HCT116 (cell line): ENCODE data around the gene CARD10. TPM values are rescaled to one million over a fixed set of nuclear protein-coding genes. Genes with fewer than 3 reads are reported as not detected.

Experiments
- ATAC-seq: fragments of 200-7000 bp; cut with Tn5 transposase; 2 replicates; pipeline ENCODE4 v1.9.1; 2020; ENCODE audit warnings: mild to moderate bottlenecking, moderate library complexity
- BruUV-seq: library from RNA; stranded (reverse); fragments of 400-500 nt; replicated peaks from 2 replicates; lab custom pipeline; 2021; lab: Mats Ljungman, UMichigan
- CTCF ChIA-PET: fragments of 300-600 bp; sonication (Branson Sonifier 250); formaldehyde crosslinking; loops from one replicate; lab custom pipeline; 2021; ENCODE audit warnings: antibody characterized with exemption; lab: Charles Lee
- POLR2A ChIA-PET: fragments of 300-600, 350-600 bp; sonication (Branson Sonifier 250); formaldehyde crosslinking; loops from one replicate; lab custom pipeline; 2021; ENCODE audit warnings: antibody characterized with exemption; lab: Charles Lee
- RAD21 ChIA-PET, 2 experiments: fragments of 300-600 bp; sonication (Branson Sonifier 250); formaldehyde crosslinking; loops; one replicate each; lab custom pipeline; 2023; ENCODE audit warnings: low total read pairs in 2 of 2; ENCODE audit not compliant: uncharacterized antibody in 2 of 2, unreplicated experiment in 2 of 2, low non-redundant PET in 1 of 2; lab: Charles Lee
- DNase-seq: peaks from one replicate; pipeline ENCODE4 v3.0.0-alpha.2; 2010; ENCODE audit warnings: low read depth, low spot score
- H2AFZ ChIP-seq: fragments of 200-600 bp; shearing (Covaris generic), sonication (generic); 2 replicates; pipeline ENCODE4 v1.6.1; 2017; ENCODE audit warnings: low read depth, mixed run types, mixed read lengths, antibody characterized with exemption, low read length; ENCODE audit not compliant: poor library complexity, severe bottlenecking
- H3K27ac ChIP-seq: 2 replicates; pipeline ENCODE4 v1.5.1; 2012; ENCODE audit warnings: low read depth, low read length
- H3K27me3 ChIP-seq: fragments of 200-600 bp; sonication (generic); 2 replicates; pipeline ENCODE4 v1.6.1; 2016; ENCODE audit warnings: mixed run types, low read length, mixed read lengths; ENCODE audit not compliant: insufficient read depth
- H3K36me3 ChIP-seq, 2 experiments: fragments of 200-500 bp in 1 of 2; fragments of 200-600 bp in 1 of 2; sonication (Bioruptor generic) in 1 of 2; sonication (generic) in 1 of 2; 2 replicates each; pipeline versions ENCODE4 v1.5.1 to v1.6.1; 2014 to 2016; ENCODE audit warnings: low read length in 2 of 2, inconsistent platforms in 1 of 2, mixed read lengths in 1 of 2, mixed run types in 1 of 2; ENCODE audit not compliant: insufficient read depth in 2 of 2, control insufficient read depth in 1 of 2
- H3K4me1 ChIP-seq, 2 experiments: fragments of 200-600 bp in 1 of 2; sonication (generic) in 1 of 2; 2 replicates each; pipeline versions ENCODE4 v1.5.1 to v1.6.1; 2012 to 2017; ENCODE audit warnings: low read length in 2 of 2, inconsistent platforms in 1 of 2, mild to moderate bottlenecking in 1 of 2, mixed read lengths in 1 of 2, mixed run types in 1 of 2, moderate library complexity in 1 of 2; ENCODE audit not compliant: insufficient read depth in 2 of 2, control insufficient read depth in 1 of 2
- H3K4me2 ChIP-seq: fragments of 200-600 bp; sonication (generic); 2 replicates; pipeline ENCODE4 v1.6.1; 2017; ENCODE audit warnings: mixed run types, low read length, mixed read lengths
- H3K4me3 ChIP-seq, 2 experiments: fragments of 200-600 bp in 1 of 2; sonication (generic) in 1 of 2; replicated peaks in 1 of 2; 2 replicates each; pipeline ENCODE4 v1.5.1; 2011 to 2016; ENCODE audit warnings: low read length in 2 of 2, control low read depth in 1 of 2, low read depth in 1 of 2, mild to moderate bottlenecking in 1 of 2, mixed read lengths in 1 of 2, mixed run types in 1 of 2
- H3K79me2 ChIP-seq: fragments of 200-600 bp; sonication (generic); 2 replicates; pipeline ENCODE4 v1.6.1; 2017; ENCODE audit warnings: mild to moderate bottlenecking, mixed run types, low read length, moderate library complexity, mixed read lengths; ENCODE audit not compliant: insufficient read depth
- H3K9ac ChIP-seq: fragments of 200-600 bp; sonication (generic); 2 replicates; pipeline ENCODE4 v1.6.1; 2016; ENCODE audit warnings: low read length, mixed read lengths
- H3K9me2 ChIP-seq: fragments of 200-600 bp; sonication (generic), shearing (Covaris generic); 2 replicates; pipeline ENCODE4 v1.6.1; 2017; ENCODE audit warnings: mixed run types, mild to moderate bottlenecking, moderate library complexity; ENCODE audit not compliant: insufficient read depth
- H3K9me3 ChIP-seq, 2 experiments: fragments of 200-500 bp in 1 of 2; fragments of 200-600 bp in 1 of 2; sonication (Bioruptor generic) in 1 of 2; sonication (generic) in 1 of 2; 2 replicates each; pipeline ENCODE4 v1.6.1; 2014 to 2017; ENCODE audit warnings: low read length in 2 of 2, mixed read lengths in 2 of 2, inconsistent platforms in 1 of 2, low read depth in 1 of 2, mild to moderate bottlenecking in 1 of 2, mixed run types in 1 of 2, moderate library complexity in 1 of 2; ENCODE audit not compliant: control insufficient read depth in 1 of 2, insufficient read depth in 1 of 2
- H4K20me1 ChIP-seq: fragments of 200-600 bp; sonication (generic), shearing (Covaris generic); 2 replicates; pipeline ENCODE4 v1.6.1; 2017; ENCODE audit warnings: mixed run types, mild to moderate bottlenecking, moderate library complexity; ENCODE audit not compliant: insufficient read depth
- CBX3 ChIP-seq: IDR thresholded peaks from 2 replicates; pipeline ENCODE4 v1.6.1; 2012; ENCODE audit warnings: low read depth
- EGR1 ChIP-seq: IDR thresholded peaks from 2 replicates; pipeline ENCODE4 v1.6.1; 2012; ENCODE audit warnings: low read depth
- ELF1 ChIP-seq: IDR thresholded peaks from 2 replicates; pipeline ENCODE4 v1.6.1; 2012; ENCODE audit warnings: low read depth, borderline replicate concordance
- FOSL1 ChIP-seq: IDR thresholded peaks from 2 replicates; pipeline ENCODE4 v1.6.1; 2012; ENCODE audit warnings: low read depth
- JUND ChIP-seq: IDR thresholded peaks from 2 replicates; pipeline ENCODE4 v1.6.1; 2012
- POLR2A ChIP-seq: IDR thresholded peaks from 2 replicates; pipeline ENCODE4 v1.7.0; 2011; ENCODE audit warnings: borderline replicate concordance; ENCODE audit not compliant: insufficient read depth, insufficient read length; ENCODE audit errors: extremely low read depth
- POLR2AphosphoS5 ChIP-seq: IDR thresholded peaks from 2 replicates; pipeline ENCODE4 v1.6.1; 2011; ENCODE audit warnings: mild to moderate bottlenecking, low read depth, low read length, moderate library complexity
- SIN3A ChIP-seq: IDR thresholded peaks from 2 replicates; pipeline ENCODE4 v1.6.1; 2012; ENCODE audit warnings: low read depth
- SP1 ChIP-seq: IDR thresholded peaks from 2 replicates; pipeline ENCODE4 v1.6.1; 2012; ENCODE audit warnings: low read depth
- SRF ChIP-seq: IDR thresholded peaks from 2 replicates; pipeline ENCODE4 v1.6.1; 2012; ENCODE audit warnings: low read depth
- YY1 ChIP-seq: IDR thresholded peaks from 2 replicates; pipeline ENCODE4 v1.6.1; 2011; ENCODE audit warnings: low read length, low read depth, moderate library complexity, mild to moderate bottlenecking; ENCODE audit not compliant: insufficient replicate concordance; ENCODE audit errors: extremely low read depth
- intact Hi-C: fragments of 100-400 bp; cut with micrococcal nuclease; formaldehyde crosslinking; loops from 2 replicates; pipeline ENCODE4 v1.10.0; 2022
- total RNA-seq: library from RNA; stranded (reverse); gene quantifications from one replicate; pipeline ENCODE4 v1.2.1, GENCODE V29; 2021; ENCODE audit not compliant: unreplicated experiment
- TF ChIP-seq, protein P1 (sequence below): IDR thresholded peaks from 2 replicates; pipeline ENCODE4 v1.6.1; 2012; ENCODE audit warnings: low read depth
- TF ChIP-seq, protein P2 (sequence below), 3 experiments: fragments of 200-600 bp in 1 of 3; sonication (generic) in 1 of 3; IDR thresholded peaks in 2 of 3; conservative IDR thresholded peaks in 1 of 3; 2 replicates each; pipeline ENCODE4 v1.5.1; 2012 to 2017; ENCODE audit warnings: low read depth in 2 of 3, low read length in 2 of 3, antibody characterized with exemption in 1 of 3, borderline replicate concordance in 1 of 3, control low read depth in 1 of 3, mild to moderate bottlenecking in 1 of 3, mixed read lengths in 1 of 3, mixed run types in 1 of 3, moderate library complexity in 1 of 3; ENCODE audit not compliant: insufficient read depth in 1 of 3
- TF ChIP-seq, protein P3 (sequence below): IDR thresholded peaks from 2 replicates; pipeline ENCODE4 v1.6.1; 2011; ENCODE audit warnings: mild to moderate bottlenecking, low read length, moderate library complexity; ENCODE audit not compliant: insufficient replicate concordance; ENCODE audit errors: extremely low read depth
- TF ChIP-seq, protein P4 (sequence below): IDR thresholded peaks from 2 replicates; pipeline ENCODE4 v1.6.1; 2012

Gene CARD10
- total RNA-seq, 1 experiment from 2014 or later = 32.0 TPM

DNA sequence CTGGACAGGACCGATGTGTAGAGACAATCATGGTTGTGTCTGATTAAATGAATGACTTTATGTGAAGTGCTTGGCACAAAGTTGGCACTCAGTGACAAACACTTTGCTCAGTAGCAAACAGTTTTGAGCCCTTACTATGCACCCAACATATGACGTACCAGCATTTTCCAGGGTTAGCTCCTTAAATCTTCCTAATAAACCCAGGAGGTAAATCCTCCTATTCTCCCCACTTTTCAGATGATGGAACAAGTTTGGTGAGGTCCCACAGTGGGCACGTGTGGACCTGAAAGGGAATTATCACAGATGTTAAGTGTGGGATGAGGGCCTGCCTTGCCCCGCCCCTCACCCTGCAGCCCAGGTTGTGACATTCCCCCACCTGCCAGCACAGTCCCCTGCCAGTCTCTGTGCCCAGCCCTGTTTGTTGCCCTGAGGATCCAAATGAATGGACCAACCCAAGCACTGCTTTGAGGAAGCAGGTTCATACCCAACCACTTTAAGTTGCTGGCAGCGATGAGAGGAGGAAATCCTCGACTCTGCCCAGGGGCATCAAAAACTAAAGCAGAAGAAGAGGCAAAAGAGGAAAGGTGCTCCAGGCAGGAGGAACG, 6.6 kb upstream of the CARD10 start:
- Histone ChIP-seq H3K36me3 (no peaks in the 10 kb centered on the region), H2AFZ (peak overlapping the region; percentile 48), H3K4me3 (peak overlapping the region in 1 of 2 experiments; percentile 51; a peak in 2 of 4 replicates), H3K79me2 (no peaks in the 10 kb centered on the region), H3K27me3 (no peaks in the 10 kb centered on the region), H3K4me2 (peak overlapping the region; percentile 95), H3K9ac (peak overlapping the region; percentile 68), H4K20me1 (no peaks in the 10 kb centered on the region), H3K27ac (peak overlapping the region; percentile 82), H3K9me3 (no peaks in the 10 kb centered on the region), H3K9me2 (no peaks in the 10 kb centered on the region), H3K4me1 (peaks cover 19 to 64% of the 10 kb centered on the region in 2 experiments)
- ChIA-PET CTCF (interaction anchor here (1.0 to 2.7 kb wide), 3 partner anchors 12 to 209 kb away, joined by 5 to 10 read pairs (median 6); no protein-coding TSS in a partner anchor), POLR2A (interaction anchor here (0.9 to 1.1 kb wide), 2 partner anchors 8 to 36 kb away, joined by 3 to 4 read pairs; no protein-coding TSS in a partner anchor), RAD21 (interaction anchor here in 1 of 2 experiments (0.9 kb wide), 1 partner anchor 13 kb away, joined by 3 read pairs; no protein-coding TSS in a partner anchor)
- ATAC-seq (peak; percentile 43), DNase-seq (no peak)
- BruUV-seq = no TSS peak
- intact Hi-C loops = no loop called here
- TF ChIP-seq, protein P1, sequence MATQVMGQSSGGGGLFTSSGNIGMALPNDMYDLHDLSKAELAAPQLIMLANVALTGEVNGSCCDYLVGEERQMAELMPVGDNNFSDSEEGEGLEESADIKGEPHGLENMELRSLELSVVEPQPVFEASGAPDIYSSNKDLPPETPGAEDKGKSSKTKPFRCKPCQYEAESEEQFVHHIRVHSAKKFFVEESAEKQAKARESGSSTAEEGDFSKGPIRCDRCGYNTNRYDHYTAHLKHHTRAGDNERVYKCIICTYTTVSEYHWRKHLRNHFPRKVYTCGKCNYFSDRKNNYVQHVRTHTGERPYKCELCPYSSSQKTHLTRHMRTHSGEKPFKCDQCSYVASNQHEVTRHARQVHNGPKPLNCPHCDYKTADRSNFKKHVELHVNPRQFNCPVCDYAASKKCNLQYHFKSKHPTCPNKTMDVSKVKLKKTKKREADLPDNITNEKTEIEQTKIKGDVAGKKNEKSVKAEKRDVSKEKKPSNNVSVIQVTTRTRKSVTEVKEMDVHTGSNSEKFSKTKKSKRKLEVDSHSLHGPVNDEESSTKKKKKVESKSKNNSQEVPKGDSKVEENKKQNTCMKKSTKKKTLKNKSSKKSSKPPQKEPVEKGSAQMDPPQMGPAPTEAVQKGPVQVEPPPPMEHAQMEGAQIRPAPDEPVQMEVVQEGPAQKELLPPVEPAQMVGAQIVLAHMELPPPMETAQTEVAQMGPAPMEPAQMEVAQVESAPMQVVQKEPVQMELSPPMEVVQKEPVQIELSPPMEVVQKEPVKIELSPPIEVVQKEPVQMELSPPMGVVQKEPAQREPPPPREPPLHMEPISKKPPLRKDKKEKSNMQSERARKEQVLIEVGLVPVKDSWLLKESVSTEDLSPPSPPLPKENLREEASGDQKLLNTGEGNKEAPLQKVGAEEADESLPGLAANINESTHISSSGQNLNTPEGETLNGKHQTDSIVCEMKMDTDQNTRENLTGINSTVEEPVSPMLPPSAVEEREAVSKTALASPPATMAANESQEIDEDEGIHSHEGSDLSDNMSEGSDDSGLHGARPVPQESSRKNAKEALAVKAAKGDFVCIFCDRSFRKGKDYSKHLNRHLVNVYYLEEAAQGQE = no peak
- no peak for TF ChIP-seq POLR2AphosphoS5
- TF ChIP-seq SP1 = no peak
- no peak for TF ChIP-seq CBX3
- TF ChIP-seq SIN3A = no peak
- TF ChIP-seq, protein P2, sequence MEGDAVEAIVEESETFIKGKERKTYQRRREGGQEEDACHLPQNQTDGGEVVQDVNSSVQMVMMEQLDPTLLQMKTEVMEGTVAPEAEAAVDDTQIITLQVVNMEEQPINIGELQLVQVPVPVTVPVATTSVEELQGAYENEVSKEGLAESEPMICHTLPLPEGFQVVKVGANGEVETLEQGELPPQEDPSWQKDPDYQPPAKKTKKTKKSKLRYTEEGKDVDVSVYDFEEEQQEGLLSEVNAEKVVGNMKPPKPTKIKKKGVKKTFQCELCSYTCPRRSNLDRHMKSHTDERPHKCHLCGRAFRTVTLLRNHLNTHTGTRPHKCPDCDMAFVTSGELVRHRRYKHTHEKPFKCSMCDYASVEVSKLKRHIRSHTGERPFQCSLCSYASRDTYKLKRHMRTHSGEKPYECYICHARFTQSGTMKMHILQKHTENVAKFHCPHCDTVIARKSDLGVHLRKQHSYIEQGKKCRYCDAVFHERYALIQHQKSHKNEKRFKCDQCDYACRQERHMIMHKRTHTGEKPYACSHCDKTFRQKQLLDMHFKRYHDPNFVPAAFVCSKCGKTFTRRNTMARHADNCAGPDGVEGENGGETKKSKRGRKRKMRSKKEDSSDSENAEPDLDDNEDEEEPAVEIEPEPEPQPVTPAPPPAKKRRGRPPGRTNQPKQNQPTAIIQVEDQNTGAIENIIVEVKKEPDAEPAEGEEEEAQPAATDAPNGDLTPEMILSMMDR (IDR thresholded peaks at IDR 0.05 in 2 of 3, conservative IDR thresholded peaks at IDR 0.05 in 1 of 3; ENCODE audit: borderline replicate concordance in 1 of 3, insufficient read depth in 1 of 3, low read depth in 2 of 3, low read length in 2 of 3) = no peak
- TF ChIP-seq POLR2A = no peak
- TF ChIP-seq EGR1 = no peak
- TF ChIP-seq SRF = no peak
- no peak for TF ChIP-seq FOSL1
- TF ChIP-seq, protein P3, sequence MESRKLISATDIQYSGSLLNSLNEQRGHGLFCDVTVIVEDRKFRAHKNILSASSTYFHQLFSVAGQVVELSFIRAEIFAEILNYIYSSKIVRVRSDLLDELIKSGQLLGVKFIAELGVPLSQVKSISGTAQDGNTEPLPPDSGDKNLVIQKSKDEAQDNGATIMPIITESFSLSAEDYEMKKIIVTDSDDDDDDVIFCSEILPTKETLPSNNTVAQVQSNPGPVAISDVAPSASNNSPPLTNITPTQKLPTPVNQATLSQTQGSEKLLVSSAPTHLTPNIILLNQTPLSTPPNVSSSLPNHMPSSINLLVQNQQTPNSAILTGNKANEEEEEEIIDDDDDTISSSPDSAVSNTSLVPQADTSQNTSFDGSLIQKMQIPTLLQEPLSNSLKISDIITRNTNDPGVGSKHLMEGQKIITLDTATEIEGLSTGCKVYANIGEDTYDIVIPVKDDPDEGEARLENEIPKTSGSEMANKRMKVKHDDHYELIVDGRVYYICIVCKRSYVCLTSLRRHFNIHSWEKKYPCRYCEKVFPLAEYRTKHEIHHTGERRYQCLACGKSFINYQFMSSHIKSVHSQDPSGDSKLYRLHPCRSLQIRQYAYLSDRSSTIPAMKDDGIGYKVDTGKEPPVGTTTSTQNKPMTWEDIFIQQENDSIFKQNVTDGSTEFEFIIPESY = no peak
- no peak for TF ChIP-seq YY1
- no peak for TF ChIP-seq JUND
- TF ChIP-seq ELF1 = no peak
- TF ChIP-seq, protein P4, sequence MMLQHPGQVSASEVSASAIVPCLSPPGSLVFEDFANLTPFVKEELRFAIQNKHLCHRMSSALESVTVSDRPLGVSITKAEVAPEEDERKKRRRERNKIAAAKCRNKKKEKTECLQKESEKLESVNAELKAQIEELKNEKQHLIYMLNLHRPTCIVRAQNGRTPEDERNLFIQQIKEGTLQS = no peak
